ENCODE results near the gene IL1RAP. TPM values are rescaled to one million over a fixed set of nuclear protein-coding genes. Genes with fewer than 3 reads are reported as not detected.
"Not testable (repeated sequence)": the region's sequence is repeated elsewhere in the genome, so short reads cannot be mapped to it uniquely, and the experiment has no call there.

Gene IL1RAP
- total RNA-seq, 1 experiment from 2014 or later = 1.6 TPM

DNA sequence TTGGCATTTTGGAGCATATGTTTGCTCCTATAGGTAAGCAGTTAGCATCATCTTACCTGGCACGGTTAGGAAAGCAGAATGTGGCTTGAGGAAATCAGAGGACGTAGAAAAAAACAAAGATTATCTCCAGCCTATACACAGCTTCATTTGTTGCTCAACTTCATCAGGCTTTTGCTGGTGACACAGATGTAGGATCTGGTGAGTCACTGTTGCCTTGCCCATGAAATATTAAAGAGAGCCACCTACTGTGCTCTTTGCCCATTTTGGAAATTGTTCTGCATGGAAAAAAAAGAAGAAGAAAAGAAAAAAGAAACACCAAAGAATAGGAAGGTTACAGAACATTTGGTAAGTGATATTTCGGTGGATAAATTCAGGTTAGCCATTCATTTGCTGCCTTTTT is 3.8 kb downstream of the IL1RAP start:
- no peaks in the 10 kb centered on the region for H4K20me1 ChIP-seq (ENCODE audit: insufficient read depth, low read depth, low read length)
- H3K27ac ChIP-seq (ENCODE audit: low read length) = no peak overlapping the region
- no peak overlapping the region for H3K4me2 ChIP-seq (ENCODE audit: low read depth, low read length, poor library complexity, severe bottlenecking)
- DNase-seq = no peak
- peaks cover 12% of the 10 kb centered on the region for H3K4me1 ChIP-seq (ENCODE audit: low read length)
- no peaks in the 10 kb centered on the region for H3K9me2 ChIP-seq (replicated peaks; ENCODE audit: insufficient read depth, low read length)
- H2AFZ ChIP-seq (ENCODE audit: low read length) = no peak overlapping the region
- H3K36me3 ChIP-seq (ENCODE audit: insufficient read depth, low read length) = no peaks in the 10 kb centered on the region
- no peaks in the 10 kb centered on the region for H3K79me2 ChIP-seq (ENCODE audit: low read length)
- H3K9me3 ChIP-seq (ENCODE audit: low read length) = no peaks in the 10 kb centered on the region
- H3K4me3 ChIP-seq (ENCODE audit: low read length) = no peak overlapping the region
- no peak overlapping the region for H3K9ac ChIP-seq (ENCODE audit: low read length)
- H3K27me3 ChIP-seq (ENCODE audit: low read length) = no peaks in the 10 kb centered on the region

DNA sequence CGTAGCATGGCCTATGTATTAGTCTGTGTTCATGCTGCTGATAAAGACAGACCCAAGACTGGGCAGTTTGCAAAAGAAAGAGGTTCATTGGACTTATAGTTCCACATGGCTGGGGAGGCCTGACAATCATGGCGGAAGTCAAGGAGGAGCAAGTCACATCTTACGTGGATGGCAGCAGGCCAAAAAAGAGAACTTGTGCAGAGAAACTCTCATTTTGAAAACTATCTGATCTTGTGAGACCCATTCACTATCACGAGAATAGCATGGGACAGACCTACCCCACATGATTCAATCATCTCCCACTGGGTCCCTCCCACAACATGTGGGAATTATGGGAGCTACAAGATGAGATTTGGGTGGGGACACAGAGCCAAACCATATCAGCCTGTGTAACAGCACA is 4.6 kb downstream of the IL1RAP start:
- not testable (repeated sequence) for DNase-seq

DNA sequence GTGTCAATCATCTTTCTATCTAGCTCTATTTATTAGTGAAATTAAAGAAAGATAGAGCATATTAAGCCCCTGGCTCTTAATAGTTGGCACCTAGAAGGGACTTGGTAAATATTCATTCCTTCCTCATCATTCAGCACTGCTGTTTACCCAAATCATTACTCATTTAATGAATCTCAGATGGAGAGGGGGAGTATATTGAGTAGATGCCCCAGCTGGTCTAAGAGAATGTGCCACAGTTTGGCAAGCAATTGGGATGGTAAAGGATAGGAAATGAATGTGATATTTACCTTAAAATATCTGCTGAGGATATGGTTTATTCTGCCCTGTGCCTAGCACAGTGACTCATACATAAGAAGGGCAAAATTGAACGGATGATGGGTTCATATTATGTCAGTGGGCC is 6.0 kb downstream of the IL1RAP start:
- no peak overlapping the region for H3K9ac ChIP-seq (ENCODE audit: low read length)
- H4K20me1 ChIP-seq (ENCODE audit: insufficient read depth, low read depth, low read length) = no peaks in the 10 kb centered on the region
- no peak overlapping the region for H3K4me3 ChIP-seq (ENCODE audit: low read length)
- H3K4me1 ChIP-seq (ENCODE audit: low read length) = no peaks in the 10 kb centered on the region
- H3K9me2 ChIP-seq (replicated peaks; ENCODE audit: insufficient read depth, low read length) = no peaks in the 10 kb centered on the region
- H3K4me2 ChIP-seq (ENCODE audit: low read depth, low read length, poor library complexity, severe bottlenecking) = no peak overlapping the region
- H3K9me3 ChIP-seq (ENCODE audit: low read length) = no peaks in the 10 kb centered on the region
- H2AFZ ChIP-seq (ENCODE audit: low read length) = no peak overlapping the region
- H3K79me2 ChIP-seq (ENCODE audit: low read length) = no peaks in the 10 kb centered on the region
- H3K27me3 ChIP-seq (ENCODE audit: low read length) = no peaks in the 10 kb centered on the region
- H3K36me3 ChIP-seq (ENCODE audit: insufficient read depth, low read length) = no peaks in the 10 kb centered on the region
- no peak for DNase-seq
- no peak overlapping the region for H3K27ac ChIP-seq (ENCODE audit: low read length)

More for the DNA sequence above, 4.6 kb downstream of the IL1RAP start:
- not testable (repeated sequence) for H3K9ac ChIP-seq (ENCODE audit: low read length); H4K20me1 ChIP-seq (ENCODE audit: insufficient read depth, low read depth, low read length); H3K4me3 ChIP-seq (ENCODE audit: low read length); H3K9me2 ChIP-seq (replicated peaks; ENCODE audit: insufficient read depth, low read length); H3K4me2 ChIP-seq (ENCODE audit: low read depth, low read length, poor library complexity, severe bottlenecking); H3K79me2 ChIP-seq (ENCODE audit: low read length); H3K27me3 ChIP-seq (ENCODE audit: low read length); H3K36me3 ChIP-seq (ENCODE audit: insufficient read depth, low read length); H3K9me3 ChIP-seq (ENCODE audit: low read length); H3K4me1 ChIP-seq (ENCODE audit: low read length); H3K27ac ChIP-seq (ENCODE audit: low read length); H2AFZ ChIP-seq (ENCODE audit: low read length)

- Histone ChIP-seq H3K27ac (ENCODE audit: low read length) (no peak overlapping the region), H4K20me1 (ENCODE audit: insufficient read depth, low read depth, low read length) (no peaks in the 10 kb centered on the region), H3K27me3 (ENCODE audit: low read length) (no peaks in the 10 kb centered on the region), H3K4me2 (ENCODE audit: low read depth, low read length, poor library complexity, severe bottlenecking) (no peak overlapping the region), H3K9me2 (replicated peaks; ENCODE audit: insufficient read depth, low read length) (no peaks in the 10 kb centered on the region), H3K4me1 (ENCODE audit: low read length) (no peaks in the 10 kb centered on the region), H3K36me3 (ENCODE audit: insufficient read depth, low read length) (no peaks in the 10 kb centered on the region), H3K79me2 (ENCODE audit: low read length) (no peaks in the 10 kb centered on the region), H2AFZ (ENCODE audit: low read length) (no peak overlapping the region), H3K4me3 (ENCODE audit: low read length) (no peak overlapping the region), H3K9me3 (ENCODE audit: low read length) (no peaks in the 10 kb centered on the region), H3K9ac (ENCODE audit: low read length) (no peak overlapping the region)
- DNase-seq = no peak
Observed at GRCh38 chr3:190521998-190522397, 8.1 kb downstream of the IL1RAP start.

- Histone ChIP-seq H3K4me2 (ENCODE audit: low read depth, low read length, poor library complexity, severe bottlenecking) (no peak overlapping the region), H2AFZ (ENCODE audit: low read length) (no peak overlapping the region), H3K4me1 (ENCODE audit: low read length) (no peaks in the 10 kb centered on the region), H3K36me3 (ENCODE audit: insufficient read depth, low read length) (no peaks in the 10 kb centered on the region), H3K27me3 (ENCODE audit: low read length) (no peaks in the 10 kb centered on the region), H3K9me3 (ENCODE audit: low read length) (no peaks in the 10 kb centered on the region), H3K9me2 (replicated peaks; ENCODE audit: insufficient read depth, low read length) (no peaks in the 10 kb centered on the region), H3K27ac (ENCODE audit: low read length) (no peak overlapping the region), H3K4me3 (ENCODE audit: low read length) (no peak overlapping the region), H3K9ac (ENCODE audit: low read length) (no peak overlapping the region), H4K20me1 (ENCODE audit: insufficient read depth, low read depth, low read length) (no peaks in the 10 kb centered on the region), H3K79me2 (ENCODE audit: low read length) (no peaks in the 10 kb centered on the region)
- DNase-seq = no peak
Observed at GRCh38 chr3:190522621-190523222, 8.8 kb downstream of the IL1RAP start.

GRCh38 chr3:190524942-190525341 is 11.1 kb downstream of the IL1RAP start:
- no peaks in the 10 kb centered on the region for H3K4me1 ChIP-seq (ENCODE audit: low read length)
- H3K4me3 ChIP-seq (ENCODE audit: low read length) = no peak overlapping the region
- H3K27me3 ChIP-seq (ENCODE audit: low read length) = no peaks in the 10 kb centered on the region
- no peak overlapping the region for H3K9ac ChIP-seq (ENCODE audit: low read length)
- no peak overlapping the region for H3K4me2 ChIP-seq (ENCODE audit: low read depth, low read length, poor library complexity, severe bottlenecking)
- H3K36me3 ChIP-seq (ENCODE audit: insufficient read depth, low read length) = no peaks in the 10 kb centered on the region
- no peaks in the 10 kb centered on the region for H4K20me1 ChIP-seq (ENCODE audit: insufficient read depth, low read depth, low read length)
- no peak for DNase-seq
- no peaks in the 10 kb centered on the region for H3K9me2 ChIP-seq (replicated peaks; ENCODE audit: insufficient read depth, low read length)
- H3K79me2 ChIP-seq (ENCODE audit: low read length) = no peaks in the 10 kb centered on the region
- H2AFZ ChIP-seq (ENCODE audit: low read length) = no peak overlapping the region
- H3K27ac ChIP-seq (ENCODE audit: low read length) = no peak overlapping the region
- H3K9me3 ChIP-seq (ENCODE audit: low read length) = no peaks in the 10 kb centered on the region

DNA sequence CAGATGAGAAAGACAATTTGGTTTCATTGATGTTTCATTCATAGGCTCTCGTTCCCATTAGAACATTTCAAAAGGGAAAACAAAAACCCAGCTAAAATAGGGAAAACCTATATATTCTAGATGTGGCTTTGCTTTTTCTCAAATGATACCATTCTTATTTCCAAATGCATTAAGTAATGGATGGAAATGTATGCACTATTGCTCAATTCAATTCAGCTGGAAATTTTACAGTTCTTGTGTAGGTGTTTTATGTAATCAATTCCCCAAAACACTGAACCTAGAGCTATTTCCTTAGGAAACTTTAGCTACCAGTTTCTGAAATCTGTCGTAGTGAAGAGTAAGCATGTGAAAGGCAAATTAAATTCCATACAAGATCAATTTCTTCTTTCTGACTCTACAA is 11.7 kb downstream of the IL1RAP start:
- Histone ChIP-seq H3K36me3 (ENCODE audit: insufficient read depth, low read length) (no peaks in the 10 kb centered on the region), H3K9ac (ENCODE audit: low read length) (no peak overlapping the region), H3K4me3 (ENCODE audit: low read length) (no peak overlapping the region), H3K4me2 (ENCODE audit: low read depth, low read length, poor library complexity, severe bottlenecking) (no peak overlapping the region), H3K27ac (ENCODE audit: low read length) (no peak overlapping the region), H4K20me1 (ENCODE audit: insufficient read depth, low read depth, low read length) (no peaks in the 10 kb centered on the region), H3K9me3 (ENCODE audit: low read length) (no peaks in the 10 kb centered on the region), H3K79me2 (ENCODE audit: low read length) (no peaks in the 10 kb centered on the region), H3K27me3 (ENCODE audit: low read length) (no peaks in the 10 kb centered on the region), H3K4me1 (ENCODE audit: low read length) (no peaks in the 10 kb centered on the region), H2AFZ (ENCODE audit: low read length) (no peak overlapping the region), H3K9me2 (replicated peaks; ENCODE audit: insufficient read depth, low read length) (no peaks in the 10 kb centered on the region)
- no peak for DNase-seq

- Histone ChIP-seq H4K20me1 (ENCODE audit: insufficient read depth, low read depth, low read length) (no peaks in the 10 kb centered on the region), H3K4me3 (ENCODE audit: low read length) (no peak overlapping the region), H3K4me2 (ENCODE audit: low read depth, low read length, poor library complexity, severe bottlenecking) (no peak overlapping the region), H3K36me3 (ENCODE audit: insufficient read depth, low read length) (no peaks in the 10 kb centered on the region), H2AFZ (ENCODE audit: low read length) (no peak overlapping the region), H3K9me3 (ENCODE audit: low read length) (no peaks in the 10 kb centered on the region), H3K4me1 (ENCODE audit: low read length) (no peaks in the 10 kb centered on the region), H3K27me3 (ENCODE audit: low read length) (no peaks in the 10 kb centered on the region), H3K9ac (ENCODE audit: low read length) (no peak overlapping the region), H3K27ac (ENCODE audit: low read length) (no peak overlapping the region), H3K79me2 (ENCODE audit: low read length) (no peaks in the 10 kb centered on the region), H3K9me2 (replicated peaks; ENCODE audit: insufficient read depth, low read length) (no peaks in the 10 kb centered on the region)
- no peak for DNase-seq
Observed at GRCh38 chr3:190526787-190527762, 13.2 kb downstream of the IL1RAP start.

Data from Karpas-422 (cell line).